ENCODE results near the gene ZNF568.

ZNF568 gene

GRCh38 chr19:37007587-37008220, 91.6 kb downstream of the ZNF568 start:
- peak; percentile 76 for DNase-seq

- no peak for DNase-seq
These were observed 93.7 kb downstream of the ZNF568 start for GRCh38 chr19:37009871-37010270.

- no peak for DNase-seq
These were observed 96.1 kb downstream of the ZNF568 start for GRCh38 chr19:37012093-37012745.

- DNase-seq, result no peak
These were observed 98.3 kb downstream of the ZNF568 start for GRCh38 chr19:37014456-37014855.

- no peak for DNase-seq
These were observed 129.0 kb downstream of the ZNF568 start for GRCh38 chr19:37045140-37045539.

Measured in RPMI8226 (cell line).